Activated T-cell treated with anti-CD3 and anti-CD28 coated beads, Interleukin-2, amount 50 U/mL, for 72 hours (primary cell): Measurements from ENCODE around the gene LIMS2. TPM values are rescaled to one million over a fixed set of nuclear protein-coding genes. Genes with fewer than 3 reads are reported as not detected.

Experiments
- ATAC-seq, 2 donors: fragments of 150-1000 bp; cut with Tn5 transposase; replicated peaks in 1 of 2; 2 replicates each; pipeline ENCODE4 v1.10.0; 2021; ENCODE audit warnings: moderate library complexity in 2 of 2, mild to moderate bottlenecking in 1 of 2
- DNase-seq, 2 donors: peaks; one replicate each; pipeline ENCODE4 v3.0.0; 2021 to 2022; ENCODE audit warnings: mixed read lengths in 1 of 2
- H3K27ac Mint-ChIP-seq: one replicate; pipeline ENCODE4 v1.8.0; 2022; ENCODE audit warnings: mild to moderate bottlenecking, moderate library complexity, mixed read lengths
- H3K27me3 Mint-ChIP-seq: one replicate; pipeline ENCODE4 v1.8.0; 2022; ENCODE audit warnings: low read depth, mixed read lengths
- H3K36me3 Mint-ChIP-seq, 2 donors: one replicate each; pipeline ENCODE4 v1.8.0; 2022; ENCODE audit warnings: mixed read lengths in 2 of 2, mild to moderate bottlenecking in 1 of 2; ENCODE audit not compliant: insufficient read depth in 2 of 2
- H3K4me1 Mint-ChIP-seq: one replicate; pipeline ENCODE4 v1.8.0; 2022; ENCODE audit warnings: low read depth, mixed read lengths
- H3K4me3 Mint-ChIP-seq, 2 donors: one replicate each; pipeline ENCODE4 v1.8.0; 2022; ENCODE audit warnings: mild to moderate bottlenecking in 2 of 2, mixed read lengths in 2 of 2, moderate library complexity in 2 of 2
- H3K9me3 Mint-ChIP-seq, 2 donors: one replicate each; pipeline ENCODE4 v1.8.0; 2022; ENCODE audit warnings: mixed read lengths in 2 of 2
- total RNA-seq, 2 donors: library from RNA; stranded (reverse); gene quantifications; one replicate each; pipeline ENCODE4 v1.2.3, GENCODE V29; 2022

LIMS2 gene
- total RNA-seq, 2 donors from 2014 or later: 6.4 to 10.3 TPM

DNA sequence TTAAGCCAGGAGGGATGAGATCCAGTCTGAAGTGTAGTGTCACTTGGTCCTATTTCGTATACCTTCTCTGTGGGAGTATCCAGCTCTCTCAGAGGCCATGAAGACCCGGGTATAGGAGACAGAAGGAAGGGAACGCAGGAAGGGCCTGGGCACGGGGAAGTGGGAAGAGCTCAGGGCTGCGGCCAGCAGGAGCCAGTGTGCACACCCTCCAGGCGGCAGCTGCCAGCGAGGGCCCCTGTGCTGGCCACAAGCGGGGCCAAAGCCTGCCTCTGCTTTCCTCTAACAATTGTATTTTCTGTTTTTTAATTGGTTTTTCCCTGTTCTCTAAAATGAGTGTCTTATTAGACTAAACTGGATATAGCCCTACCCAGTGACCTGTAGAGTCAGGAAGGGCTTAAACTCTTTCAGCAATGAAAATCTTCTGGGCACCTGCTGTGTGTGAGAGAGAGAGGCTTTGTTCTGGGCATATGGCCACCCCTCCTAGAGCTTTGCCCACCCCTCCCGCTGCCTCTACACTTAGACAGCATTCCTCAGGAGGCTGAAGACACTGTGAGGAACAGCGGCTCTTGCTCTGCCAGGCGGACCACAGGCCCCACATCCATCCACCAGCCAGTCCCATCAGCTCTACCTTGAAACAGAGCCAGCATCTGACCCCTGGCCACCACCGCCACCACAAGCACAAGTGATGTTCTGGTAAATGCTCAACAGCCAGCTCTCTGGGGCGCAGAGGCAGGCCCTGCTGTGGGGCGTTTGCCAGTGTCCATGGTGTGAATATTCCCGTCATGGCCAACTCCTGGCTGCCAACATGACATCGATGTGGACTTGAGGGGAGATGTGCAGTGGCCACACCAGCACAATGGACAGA, 19.9 kb downstream of the LIMS2 start:
- no peaks in the 10 kb centered on the region for H3K4me1 Mint-ChIP-seq
- no peak for ATAC-seq
- no peak for DNase-seq
- no peak overlapping the region for H3K4me3 Mint-ChIP-seq
- H3K27ac Mint-ChIP-seq: no peak overlapping the region
- no peaks in the 10 kb centered on the region for H3K9me3 Mint-ChIP-seq
- no peaks in the 10 kb centered on the region for H3K36me3 Mint-ChIP-seq
- H3K27me3 Mint-ChIP-seq: no peaks in the 10 kb centered on the region

DNA sequence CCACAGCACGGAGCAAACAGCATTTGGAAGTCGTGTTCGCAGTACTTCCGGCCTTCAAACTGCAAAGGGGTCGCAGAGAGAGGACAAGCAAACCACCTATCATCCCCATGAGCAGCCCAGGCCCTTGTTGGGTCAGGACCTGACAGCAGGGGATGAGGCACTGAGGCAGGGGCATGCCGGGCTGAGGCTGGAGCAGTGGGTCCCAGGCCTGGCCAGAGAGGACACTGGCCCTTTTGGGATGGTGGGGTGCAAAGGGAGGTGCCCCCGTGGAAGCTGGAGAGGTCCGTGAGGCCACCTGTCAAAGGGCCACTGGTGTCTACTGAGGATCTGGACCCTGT, 20.5 kb downstream of the LIMS2 start:
- DNase-seq (no peak), ATAC-seq (no peak)
- no peaks in the 10 kb centered on the region for H3K36me3 Mint-ChIP-seq
- no peaks in the 10 kb centered on the region for H3K27me3 Mint-ChIP-seq
- H3K4me1 Mint-ChIP-seq: peaks cover 2% of the 10 kb centered on the region
- no peaks in the 10 kb centered on the region for H3K9me3 Mint-ChIP-seq
- H3K27ac Mint-ChIP-seq: no peak overlapping the region
- no peak overlapping the region for H3K4me3 Mint-ChIP-seq

DNA sequence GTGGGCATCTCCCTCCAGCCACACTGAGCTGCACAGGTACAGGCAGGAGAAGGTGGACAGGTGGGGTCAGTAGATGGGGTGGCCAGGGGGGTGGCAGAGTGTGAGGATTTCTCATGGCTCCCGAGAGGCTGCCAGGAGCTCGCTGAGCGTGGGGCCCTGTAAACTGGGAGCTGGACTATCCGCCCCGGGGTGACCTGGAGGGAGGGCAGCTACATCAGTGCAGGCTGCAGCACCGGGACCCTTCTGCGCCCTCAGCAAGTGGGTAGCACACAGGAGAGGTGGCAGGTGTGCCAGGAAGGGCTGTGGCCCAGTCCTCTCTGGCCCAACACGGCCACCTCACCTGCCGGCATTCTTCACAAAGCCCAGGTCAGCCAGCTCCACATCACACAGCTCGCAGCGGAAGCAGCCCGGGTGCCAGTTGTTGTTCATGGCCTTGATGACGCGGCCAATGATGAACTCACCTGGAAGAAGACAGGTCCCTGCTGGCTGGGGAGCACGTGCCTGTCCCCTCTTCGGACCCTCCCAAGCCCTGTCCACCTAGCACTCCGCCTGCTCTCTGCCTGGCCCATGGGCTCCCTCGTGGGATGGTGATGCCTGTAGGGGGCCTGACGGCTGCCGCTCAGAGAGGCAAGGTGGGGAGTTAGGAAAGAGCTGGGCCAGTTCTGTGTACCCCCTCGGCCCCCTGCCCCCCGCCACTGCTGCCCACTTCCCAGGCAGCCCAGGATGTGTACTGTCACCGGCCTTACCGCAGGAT, 21.1 kb downstream of the LIMS2 start:
- Mint-ChIP-seq H3K36me3 (no peaks in the 10 kb centered on the region), H3K27me3 (no peaks in the 10 kb centered on the region), H3K9me3 (no peaks in the 10 kb centered on the region), H3K4me1 (peaks cover 6% of the 10 kb centered on the region), H3K4me3 (no peak overlapping the region), H3K27ac (no peak overlapping the region)
- DNase-seq: no peak
- no peak for ATAC-seq

DNA sequence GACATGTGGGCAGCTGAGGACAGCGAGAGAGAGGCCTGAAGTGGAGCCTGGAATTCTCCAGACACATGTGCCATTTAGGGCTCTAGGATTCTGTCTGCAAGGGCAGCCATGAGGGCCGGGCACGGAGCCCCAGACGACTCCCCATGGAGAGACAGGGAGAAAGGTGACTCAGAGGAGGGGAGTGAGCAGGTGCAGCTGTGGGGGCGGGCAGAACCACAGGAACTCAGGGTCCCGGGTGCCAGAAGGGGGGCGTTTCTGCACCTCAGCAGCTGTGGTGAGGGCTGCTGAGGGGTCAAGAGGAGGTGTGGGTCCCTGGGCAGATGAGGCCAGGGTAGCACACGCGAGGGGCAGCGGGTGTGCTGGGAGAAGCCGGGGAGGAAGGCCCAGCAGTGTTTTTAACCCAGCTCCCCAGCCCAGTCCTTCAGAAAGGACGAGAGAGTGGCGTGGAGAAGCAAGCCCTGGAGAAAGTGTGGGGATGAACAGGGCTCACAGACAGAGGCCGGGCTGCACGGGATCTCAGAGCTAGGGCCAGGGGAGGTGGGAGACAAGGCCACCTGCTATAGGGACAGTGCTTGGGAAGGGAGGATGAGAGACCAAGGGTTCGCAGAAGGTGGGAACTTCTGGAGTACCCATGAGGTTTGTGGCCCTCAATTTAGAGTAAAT, 21.8 kb downstream of the LIMS2 start:
- Mint-ChIP-seq H3K4me1 (peaks cover 13% of the 10 kb centered on the region), H3K9me3 (no peaks in the 10 kb centered on the region), H3K27ac (no peak overlapping the region), H3K36me3 (no peaks in the 10 kb centered on the region), H3K27me3 (no peaks in the 10 kb centered on the region), H3K4me3 (no peak overlapping the region)
- DNase-seq (no peak), ATAC-seq (no peak)

DNA sequence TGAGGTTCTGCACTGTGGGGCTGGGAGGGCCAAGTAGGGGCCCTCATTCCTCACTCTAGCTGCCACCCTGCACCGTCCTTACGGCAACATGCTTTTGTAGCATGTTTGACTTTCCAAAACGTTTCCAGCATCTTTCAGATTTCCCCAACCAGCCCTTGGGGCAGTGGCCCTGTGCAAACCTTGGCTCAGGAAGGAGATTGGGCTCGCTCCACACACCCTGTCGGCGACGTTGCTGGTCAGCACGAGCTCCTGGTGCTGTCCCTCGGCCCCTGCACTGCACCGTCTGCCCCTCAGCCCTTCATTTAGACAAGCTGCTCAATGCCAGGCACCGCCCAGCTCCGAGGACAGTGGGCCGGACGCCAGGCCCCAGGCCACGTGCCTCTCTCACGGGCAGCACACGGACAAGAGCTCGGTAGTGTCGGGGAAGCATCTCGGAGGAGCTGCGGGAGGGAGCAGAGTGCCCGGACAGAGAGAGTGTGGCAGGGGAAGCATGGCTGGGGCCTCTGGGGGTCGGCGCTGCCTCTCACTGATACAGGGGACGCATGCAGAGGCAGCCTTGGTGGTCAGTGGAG, 22.5 kb downstream of the LIMS2 start:
- H3K4me1 Mint-ChIP-seq: peaks cover 15% of the 10 kb centered on the region
- ATAC-seq (no peak), DNase-seq (no peak)
- H3K36me3 Mint-ChIP-seq: no peaks in the 10 kb centered on the region
- no peaks in the 10 kb centered on the region for H3K9me3 Mint-ChIP-seq
- H3K27me3 Mint-ChIP-seq: no peaks in the 10 kb centered on the region
- H3K27ac Mint-ChIP-seq: no peak overlapping the region
- H3K4me3 Mint-ChIP-seq: no peak overlapping the region

DNA sequence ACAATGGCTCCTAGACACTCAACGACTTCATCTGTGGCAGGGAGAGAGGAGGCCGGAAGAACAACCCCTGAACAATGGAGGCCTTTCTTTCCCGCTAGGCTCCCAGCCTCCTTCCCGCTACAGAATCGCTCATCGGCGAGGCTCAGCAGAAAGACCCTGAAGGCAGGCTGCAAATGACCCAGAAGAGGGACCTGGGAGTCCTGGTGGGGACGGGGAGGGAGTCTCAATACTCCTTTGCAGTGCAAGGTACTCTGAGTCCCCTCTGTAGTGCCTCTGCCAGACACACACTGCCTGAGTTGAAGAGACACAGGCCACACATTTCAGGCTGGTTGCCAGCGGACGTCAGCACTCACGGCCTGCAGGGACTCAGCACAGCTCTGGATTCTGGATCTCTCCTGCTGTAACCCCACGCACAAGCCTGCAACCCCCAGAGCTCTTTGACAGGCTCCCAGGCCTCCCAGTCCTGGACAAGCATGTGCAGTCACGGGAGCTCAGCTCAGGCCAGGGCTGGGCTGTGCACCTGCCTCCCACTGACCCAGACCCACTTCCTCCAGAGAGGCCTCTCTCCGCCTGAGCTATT, 23.3 kb downstream of the LIMS2 start:
- Mint-ChIP-seq H3K4me1 (peaks cover 15% of the 10 kb centered on the region), H3K36me3 (no peaks in the 10 kb centered on the region), H3K9me3 (no peaks in the 10 kb centered on the region), H3K27ac (no peak overlapping the region), H3K27me3 (no peaks in the 10 kb centered on the region), H3K4me3 (no peak overlapping the region)
- DNase-seq (no peak), ATAC-seq (no peak)

DNA sequence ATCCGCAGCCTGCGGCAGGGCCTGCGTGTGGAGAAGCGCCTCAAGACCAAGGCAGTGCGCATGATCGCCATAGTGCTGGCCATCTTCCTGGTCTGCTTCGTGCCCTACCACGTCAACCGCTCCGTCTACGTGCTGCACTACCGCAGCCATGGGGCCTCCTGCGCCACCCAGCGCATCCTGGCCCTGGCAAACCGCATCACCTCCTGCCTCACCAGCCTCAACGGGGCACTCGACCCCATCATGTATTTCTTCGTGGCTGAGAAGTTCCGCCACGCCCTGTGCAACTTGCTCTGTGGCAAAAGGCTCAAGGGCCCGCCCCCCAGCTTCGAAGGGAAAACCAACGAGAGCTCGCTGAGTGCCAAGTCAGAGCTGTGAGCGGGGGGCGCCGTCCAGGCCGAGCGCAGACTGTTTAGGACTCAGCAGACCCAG, 23.9 kb downstream of the LIMS2 start:
- Mint-ChIP-seq H3K36me3 (no peaks in the 10 kb centered on the region), H3K9me3 (no peaks in the 10 kb centered on the region), H3K4me3 (no peak overlapping the region), H3K27me3 (no peaks in the 10 kb centered on the region), H3K27ac (no peak overlapping the region), H3K4me1 (peaks cover 15% of the 10 kb centered on the region)
- no peak for ATAC-seq
- no peak for DNase-seq

DNA sequence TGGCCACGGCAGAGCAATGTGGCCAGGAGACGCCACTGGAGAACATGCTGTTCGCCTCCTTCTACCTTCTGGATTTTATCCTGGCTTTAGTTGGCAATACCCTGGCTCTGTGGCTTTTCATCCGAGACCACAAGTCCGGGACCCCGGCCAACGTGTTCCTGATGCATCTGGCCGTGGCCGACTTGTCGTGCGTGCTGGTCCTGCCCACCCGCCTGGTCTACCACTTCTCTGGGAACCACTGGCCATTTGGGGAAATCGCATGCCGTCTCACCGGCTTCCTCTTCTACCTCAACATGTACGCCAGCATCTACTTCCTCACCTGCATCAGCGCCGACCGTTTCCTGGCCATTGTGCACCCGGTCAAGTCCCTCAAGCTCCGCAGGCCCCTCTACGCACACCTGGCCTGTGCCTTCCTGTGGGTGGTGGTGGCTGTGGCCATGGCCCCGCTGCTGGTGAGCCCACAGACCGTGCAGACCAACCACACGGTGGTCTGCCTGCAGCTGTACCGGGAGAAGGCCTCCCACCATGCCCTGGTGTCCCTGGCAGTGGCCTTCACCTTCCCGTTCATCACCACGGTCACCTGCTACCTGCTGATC, 24.4 kb downstream of the LIMS2 start:
- Mint-ChIP-seq H3K4me1 (peaks cover 15% of the 10 kb centered on the region), H3K27ac (no peak overlapping the region), H3K36me3 (no peaks in the 10 kb centered on the region), H3K9me3 (no peaks in the 10 kb centered on the region), H3K4me3 (no peak overlapping the region), H3K27me3 (no peaks in the 10 kb centered on the region)
- no peak for DNase-seq
- ATAC-seq: no peak

DNA sequence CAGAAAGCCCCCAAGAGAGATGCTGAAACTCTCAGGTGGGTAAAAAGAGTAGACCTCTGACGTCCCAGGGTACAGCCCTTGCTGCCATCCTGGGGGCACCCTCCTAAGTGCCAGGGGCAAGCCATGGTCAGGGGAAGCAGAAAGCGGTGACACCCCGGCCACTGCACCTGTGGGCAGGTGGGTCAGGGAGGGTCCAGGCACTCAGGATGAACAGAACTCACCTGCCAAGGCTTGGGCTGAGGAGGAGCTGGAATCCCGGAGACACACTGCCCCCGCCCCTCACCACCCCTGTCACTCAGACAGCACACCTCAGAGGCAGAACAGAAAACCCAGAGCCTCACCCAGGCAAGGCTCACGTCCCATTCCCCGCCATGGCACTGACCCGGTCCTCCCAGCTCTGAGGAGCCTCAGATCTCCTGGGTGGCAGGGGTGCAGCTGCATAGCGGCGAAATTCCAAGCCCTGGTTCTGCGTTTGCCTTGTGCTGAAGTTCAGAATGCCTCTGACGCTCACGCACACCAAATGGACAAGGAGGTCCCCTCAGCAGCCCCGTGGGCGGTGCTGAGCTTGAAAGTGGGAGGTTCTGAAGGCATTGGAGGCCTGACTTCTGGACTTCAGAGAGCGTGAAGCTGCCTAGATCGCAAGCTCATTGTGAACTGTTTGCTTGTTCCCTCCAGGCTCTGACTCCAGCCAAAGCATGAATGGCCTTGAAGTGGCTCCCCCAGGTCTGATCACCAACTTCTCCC, 25.1 kb downstream of the LIMS2 start:
- Mint-ChIP-seq H3K4me3 (no peak overlapping the region), H3K9me3 (no peaks in the 10 kb centered on the region), H3K36me3 (no peaks in the 10 kb centered on the region), H3K4me1 (peaks cover 15% of the 10 kb centered on the region), H3K27me3 (no peaks in the 10 kb centered on the region), H3K27ac (no peak overlapping the region)
- DNase-seq (no peak), ATAC-seq (peak; percentile 9 to 12)

DNA sequence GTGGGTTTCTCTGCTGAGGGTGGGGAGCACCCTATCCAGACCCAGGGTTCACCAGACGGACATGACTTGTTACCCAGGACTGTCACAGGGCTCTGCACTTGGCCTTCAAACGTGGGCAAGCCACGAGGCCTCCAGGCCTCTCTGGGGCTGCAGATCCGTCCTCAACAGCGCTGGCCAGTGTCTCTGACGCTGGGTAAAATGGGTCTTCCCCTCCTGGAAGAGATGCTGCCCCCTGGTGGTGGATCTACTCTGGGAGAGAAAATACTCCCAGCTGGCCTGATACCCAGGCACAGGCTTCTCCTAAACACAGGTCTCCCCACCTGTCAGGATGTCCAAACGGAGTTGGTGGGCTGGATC, 25.7 kb downstream of the LIMS2 start:
- Mint-ChIP-seq H3K4me1 (peaks cover 15% of the 10 kb centered on the region), H3K27ac (no peak overlapping the region), H3K9me3 (no peaks in the 10 kb centered on the region), H3K4me3 (peak overlapping the region; percentile 42 to 62), H3K36me3 (no peaks in the 10 kb centered on the region), H3K27me3 (no peaks in the 10 kb centered on the region)
- DNase-seq: peak; percentile 89 to 90
- ATAC-seq: peak; percentile 82 to 83

DNA sequence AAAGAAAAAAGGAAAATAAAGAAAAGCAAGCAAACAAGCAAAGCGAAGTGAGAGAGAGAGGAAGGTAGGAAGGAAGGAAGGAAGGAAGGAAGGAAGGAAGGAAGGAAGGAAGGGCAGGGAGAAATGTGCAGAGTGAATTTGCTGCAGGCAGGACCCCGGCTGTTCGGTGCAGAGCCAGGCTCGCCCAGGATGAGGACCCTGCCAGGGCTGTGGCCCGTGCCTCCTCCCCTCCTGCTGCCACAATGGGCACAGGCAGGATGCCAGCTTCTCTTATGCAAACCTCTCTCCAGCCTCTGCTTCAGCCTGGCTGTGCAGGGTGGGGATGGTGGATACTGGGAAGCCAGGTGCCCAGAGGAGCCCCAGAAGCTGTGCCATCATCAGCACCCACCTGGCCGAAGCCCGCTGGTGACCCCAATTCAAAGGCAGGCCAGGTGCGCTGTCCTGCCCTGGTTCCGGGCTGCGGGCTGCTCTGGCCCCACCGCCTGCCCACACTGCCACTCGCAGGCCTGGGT, 26.2 kb downstream of the LIMS2 start:
- H3K4me1 Mint-ChIP-seq: peaks cover 16% of the 10 kb centered on the region
- ATAC-seq (peak; percentile 28 to 31), DNase-seq (no peak)
- no peak overlapping the region for H3K4me3 Mint-ChIP-seq
- no peaks in the 10 kb centered on the region for H3K9me3 Mint-ChIP-seq
- no peaks in the 10 kb centered on the region for H3K36me3 Mint-ChIP-seq
- no peak overlapping the region for H3K27ac Mint-ChIP-seq
- no peaks in the 10 kb centered on the region for H3K27me3 Mint-ChIP-seq

DNA sequence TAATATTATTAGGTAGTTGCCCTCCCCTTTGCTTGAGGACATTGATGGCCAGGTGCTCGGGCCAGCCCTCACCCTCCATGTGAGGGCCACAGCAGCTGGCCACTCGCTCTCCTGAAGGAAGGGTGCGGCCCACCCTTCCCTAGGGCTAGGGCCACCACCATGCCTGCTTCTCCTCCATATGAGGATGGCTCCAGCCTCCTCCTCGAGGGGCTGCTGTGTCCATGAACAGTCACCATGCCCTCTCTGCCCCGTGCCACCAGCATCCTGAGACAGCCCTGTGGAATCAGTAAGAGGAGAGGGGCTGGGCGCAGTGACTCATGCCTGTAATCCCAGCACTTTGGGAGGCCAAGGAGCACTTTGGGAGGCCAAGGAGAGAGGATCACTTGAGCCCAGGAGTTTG, 27.0 kb downstream of the LIMS2 start:
- ATAC-seq (no peak), DNase-seq (no peak)
- Mint-ChIP-seq H3K27ac (no peak overlapping the region), H3K27me3 (no peaks in the 10 kb centered on the region), H3K4me1 (peaks cover 20% of the 10 kb centered on the region), H3K9me3 (no peaks in the 10 kb centered on the region), H3K4me3 (no peak overlapping the region), H3K36me3 (no peaks in the 10 kb centered on the region)
